ENCODE measurements around the gene ALLC. TPM values are rescaled to one million over a fixed set of nuclear protein-coding genes. Genes with fewer than 3 reads are reported as not detected.

Gene ALLC
- polyA plus RNA-seq, 2 of the 4 experiments (the other 2 are of a cell fraction) = not detected

GRCh38 chr2:3683748-3684454 lies 25.9 kb downstream of the ALLC start (continued):
- no peak for TF ChIP-seq TFCP2L1 (CRISPR knock-in tag; IDR thresholded peaks at IDR 0.05)

- no peak for TF ChIP-seq PHF8 (IDR thresholded peaks at IDR 0.05; ENCODE audit: borderline replicate concordance, low read depth)
- no peak for TF ChIP-seq CTCF (IDR thresholded peaks at IDR 0.05)
- Histone ChIP-seq H3K4me1 (no peaks in the 10 kb centered on the region), H3K4me2 (no peak overlapping the region), H3K27ac (no peak overlapping the region), H3K9me3 (no peaks in the 10 kb centered on the region), H3K4me3 (no peak overlapping the region)
- ChIA-PET CTCF (interaction anchor here (0.8 kb wide), 1 partner anchor 269 kb away, joined by 4 read pairs; no protein-coding TSS in a partner anchor), POLR2A (no interaction called here)
- FAIRE-seq = no peak
- DNase-seq (ENCODE audit: low read depth in 1 of 2, low spot score in 1 of 2) = no peak
- no peak for ATAC-seq
Observed at GRCh38 chr2:3689998-3690748, 32.2 kb downstream of the ALLC start.

GRCh38 chr2:3692375-3692774 lies 34.4 kb downstream of the ALLC start:
- Histone ChIP-seq H3K27ac (no peak overlapping the region), H3K4me1 (no peaks in the 10 kb centered on the region), H3K4me3 (no peak overlapping the region), H3K9me3 (no peaks in the 10 kb centered on the region), H3K4me2 (no peak overlapping the region)
- no peak for TF ChIP-seq ZNF302 (CRISPR knock-in tag; IDR thresholded peaks at IDR 0.05)
- no peak for TF ChIP-seq BHLHE40 (IDR thresholded peaks at IDR 0.05; ENCODE audit: low read depth, low read length)
- peak; percentile 42; the same call in 1 of the 3 replicates for TF ChIP-seq SMC3 (IDR thresholded peaks at IDR 0.05)
- peak; percentile 66 to 84 for TF ChIP-seq RAD21 (conservative IDR thresholded peaks at IDR 0.05 in 1 of 2, IDR thresholded peaks at IDR 0.05 in 1 of 2)
- no peak for TF ChIP-seq RFX5 (IDR thresholded peaks at IDR 0.05)
- peak; percentile 61 for TF ChIP-seq CTCF (IDR thresholded peaks at IDR 0.05)
- peak; percentile 40 to 49 for DNase-seq (ENCODE audit: low read depth in 1 of 2, low spot score in 1 of 2)
- peak; percentile 74 for FAIRE-seq
- POLR2A ChIA-PET = no interaction called here
- ATAC-seq = peak; percentile 78 to 86; a peak in 5 of 6 replicates
- CTCF ChIA-PET = interaction anchor here (0.6 to 3.3 kb wide), 16 partner anchors 9 to 704 kb away, joined by 3 to 18 read pairs (median 5); no protein-coding TSS in a partner anchor

- no peak overlapping the region for H3K27ac ChIP-seq
- H3K4me3 ChIP-seq = no peak overlapping the region
- no peak overlapping the region for H3K4me2 ChIP-seq
- H3K4me1 ChIP-seq = no peaks in the 10 kb centered on the region
- CTCF ChIA-PET = interaction anchor here (1.5 kb wide), 1 partner anchor 32 kb away, joined by 4 read pairs; no protein-coding TSS in a partner anchor
- FAIRE-seq (no peak), ATAC-seq (no peak), DNase-seq (ENCODE audit: low read depth in 1 of 2, low spot score in 1 of 2) (no peak)
- POLR2A ChIA-PET = no interaction called here
- 36% methylated on average over 3 of the region's 3 CpGs for WGBS (ENCODE audit: missing lambda C conversion rate)
- peaks cover 2% of the 10 kb centered on the region; the same call in 1 of the 3 replicates for H3K9me3 ChIP-seq
- TF ChIP-seq HDAC2 (IDR thresholded peaks at IDR 0.05) (no peak), RNF2 (IDR thresholded peaks at IDR 0.05; ENCODE audit: borderline replicate concordance, low read depth) (no peak), POLR2A (IDR thresholded peaks at IDR 0.05; ENCODE audit: low read length) (no peak), HEYL (CRISPR knock-in tag; IDR thresholded peaks at IDR 0.05) (no peak), GATA3 (IDR thresholded peaks at IDR 0.05; ENCODE audit: borderline replicate concordance) (no peak), MAFK (IDR thresholded peaks at IDR 0.05; ENCODE audit: partially characterized antibody) (no peak), MAZ (IDR thresholded peaks at IDR 0.05; ENCODE audit: borderline replicate concordance, low read depth, low read length) (no peak), CBX2 (IDR thresholded peaks at IDR 0.05; ENCODE audit: borderline replicate concordance, low read depth) (no peak), RARB (CRISPR knock-in tag; IDR thresholded peaks at IDR 0.05) (no peak), CHD2 (IDR thresholded peaks at IDR 0.05; ENCODE audit: low read length, partially characterized antibody) (no peak), EHF (CRISPR knock-in tag; IDR thresholded peaks at IDR 0.05) (no peak), ATOH8 (CRISPR knock-in tag; IDR thresholded peaks at IDR 0.05; ENCODE audit: low read depth) (no peak), EP300 (IDR thresholded peaks at IDR 0.05) (no peak), HOXA7 (CRISPR knock-in tag; IDR thresholded peaks at IDR 0.05) (no peak), ZC3H11A (IDR thresholded peaks at IDR 0.05) (no peak), NFE2L2 (conservative IDR thresholded peaks at IDR 0.05; ENCODE audit: low read length) (no peak), E2F6 (IDR thresholded peaks at IDR 0.05; ENCODE audit: borderline replicate concordance, low read depth) (no peak), ESRRA (IDR thresholded peaks at IDR 0.05; ENCODE audit: borderline replicate concordance, low read length) (no peak)
Observed at GRCh38 chr2:3696545-3696944, 38.5 kb downstream of the ALLC start.

Data from A549 (cell line).